Measurements from ENCODE around the gene OSGIN1.
"Not testable (repeated sequence)": the region's sequence is repeated elsewhere in the genome, so short reads cannot be mapped to it uniquely, and the experiment has no call there.

DNA sequence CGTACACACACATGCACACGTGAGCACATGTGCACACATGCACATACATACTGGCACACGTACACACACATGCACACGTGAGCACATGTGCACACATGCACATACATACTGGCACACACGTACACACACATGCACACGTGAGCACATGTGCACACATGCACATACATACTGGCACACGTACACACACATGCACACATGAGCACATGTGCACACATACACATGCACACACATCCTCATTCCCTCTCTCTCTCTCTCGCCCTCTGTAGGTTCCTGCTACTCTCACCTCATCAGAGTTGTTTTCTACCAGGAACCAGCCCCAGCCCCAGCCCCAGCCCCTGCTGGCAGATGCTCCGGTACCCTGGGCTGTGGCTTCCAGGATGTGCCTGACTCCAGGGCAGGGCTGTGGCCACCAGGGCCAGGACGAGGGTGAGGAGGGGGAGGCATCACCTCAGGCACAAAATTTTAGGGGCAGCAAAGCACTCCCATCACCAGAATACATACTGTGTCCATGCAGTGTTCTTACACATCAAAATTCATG, 2.1 kb upstream of the OSGIN1 start:
- TF ChIP-seq CTCF (IDR thresholded peaks at IDR 0.05); ZFX (IDR thresholded peaks at IDR 0.05; ENCODE audit: borderline replicate concordance): not testable (repeated sequence)
